Left lung (tissue), 10 donors: ENCODE data around the gene PDP2. TPM values are rescaled to one million over a fixed set of nuclear protein-coding genes. Genes with fewer than 3 reads are reported as not detected.
"Not testable (repeated sequence)": the region's sequence is repeated elsewhere in the genome, so short reads cannot be mapped to it uniquely, and the experiment has no call there.

Experiments
- ATAC-seq: fragments of 200-7000 bp; cut with Tn5 transposase; one replicate; pipeline ENCODE4 v1.9.1; 2020; ENCODE audit warnings: moderate library complexity
- DNase-seq, 4 donors: peaks; one replicate each; pipeline ENCODE4 v3.0.0-alpha.2; 2013 to 2020
- H3K27ac ChIP-seq, 2 donors: fragments of 200-600 bp; sonication (generic) in 1 of 2; one replicate each; pipeline versions ENCODE4 v1.5.0 to v1.8.0; 2020 to 2021
- H3K27me3 ChIP-seq, 2 donors: fragments of 200-600 bp; sonication (generic) in 1 of 2; one replicate each; pipeline versions ENCODE4 v1.5.0 to v1.8.0; 2020 to 2021
- H3K36me3 ChIP-seq, 2 donors: fragments of 200-600 bp; sonication (generic) in 1 of 2; one replicate each; pipeline versions ENCODE4 v1.5.0 to v1.8.0; 2020 to 2021
- H3K4me1 ChIP-seq, 2 donors: fragments of 200-600 bp; one replicate each; pipeline ENCODE4 v1.8.0; 2021
- H3K4me3 ChIP-seq, 2 donors: fragments of 200-600 bp; sonication (generic) in 1 of 2; one replicate each; pipeline versions ENCODE4 v1.5.0 to v1.8.0; 2020 to 2021; ENCODE audit warnings: mild to moderate bottlenecking in 1 of 2
- H3K9me3 ChIP-seq, 2 donors: fragments of 200-600 bp; sonication (generic) in 1 of 2; one replicate each; pipeline versions ENCODE4 v1.5.0 to v1.8.0; 2020 to 2021
- CTCF ChIP-seq, 2 donors: fragments of 200-600 bp; sonication (generic) in 1 of 2; IDR thresholded peaks; one replicate each; pipeline versions ENCODE4 v1.5.0 to v1.8.0; 2021; ENCODE audit warnings: antibody characterized with exemption in 2 of 2
- intact Hi-C, 2 donors: fragments of 100-400 bp; cut with DNase I; formaldehyde crosslinking; loops; one replicate each; pipeline versions ENCODE4 v1.11.2 to v1.14.2; 2022
- polyA plus RNA-seq, 6 donors: library from polyadenylated mRNA; unstranded; fragments of 120-200 nt; gene quantifications; one replicate each; pipeline ENCODE4 v1.2.1, GENCODE V29; 2013; ENCODE audit not compliant: insufficient read length in 6 of 6
- total RNA-seq, 2 donors: library from RNA; stranded (reverse); fragmentation: NEBNext Ultra II Directional; extraction: Animal tissue kit (Norgen Biotek cat#: 25700); gene quantifications; one replicate each; pipeline ENCODE4 v1.2.1, GENCODE V29; 2021
- donor health status: DM: no; HTN: yes; CAD: no.
- donor health status: DM: no; HTN: no; CAD: no.

PDP2 gene
- total and polyA plus RNA-seq, 8 donors: 8.9 to 36.3 (median 9.7) TPM

DNA sequence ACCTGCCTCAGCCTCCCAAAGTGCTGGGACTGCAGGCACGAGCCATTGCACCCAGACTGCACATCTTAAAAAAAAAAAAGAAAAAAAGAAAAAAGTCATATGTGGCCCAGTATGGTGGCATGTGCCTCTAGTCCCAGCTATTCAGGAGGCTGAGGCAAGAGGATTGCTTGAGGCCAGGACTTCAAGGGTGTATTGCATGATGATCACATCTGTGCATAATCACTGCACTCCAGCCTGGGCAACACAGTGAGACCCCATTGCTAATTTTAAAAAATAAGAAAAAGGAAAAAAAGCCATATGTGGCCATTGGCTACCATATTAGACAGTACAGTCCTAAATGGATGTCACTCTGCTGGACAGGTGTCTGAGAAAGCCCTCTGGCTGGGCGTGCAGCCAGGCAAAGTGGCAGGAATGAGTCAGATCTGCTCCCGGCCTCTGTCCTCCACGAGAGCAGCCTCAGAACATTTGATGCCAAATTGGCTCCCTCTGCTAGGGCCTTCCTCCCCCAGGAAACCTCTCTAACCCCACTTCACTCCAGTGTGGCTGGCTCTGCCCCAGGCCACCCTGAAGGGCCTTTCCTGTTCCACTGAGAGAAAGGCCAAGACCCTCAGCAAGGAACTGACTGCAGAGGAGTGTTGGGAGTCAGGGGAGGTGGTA is 21.4 kb upstream of the PDP2 start:
- Histone ChIP-seq H3K4me1 (no peaks in the 10 kb centered on the region), H3K4me3 (no peak overlapping the region), H3K27ac (no peak overlapping the region), H3K27me3 (no peaks in the 10 kb centered on the region), H3K9me3 (no peaks in the 10 kb centered on the region), H3K36me3 (no peaks in the 10 kb centered on the region)
- DNase-seq (peak in 3 of 4 donors; percentile 14 to 86 (median 80)), ATAC-seq (peak; percentile 94)
- intact Hi-C loops: no loop called here
- TF ChIP-seq CTCF (IDR thresholded peaks at IDR 0.05): no peak

DNA sequence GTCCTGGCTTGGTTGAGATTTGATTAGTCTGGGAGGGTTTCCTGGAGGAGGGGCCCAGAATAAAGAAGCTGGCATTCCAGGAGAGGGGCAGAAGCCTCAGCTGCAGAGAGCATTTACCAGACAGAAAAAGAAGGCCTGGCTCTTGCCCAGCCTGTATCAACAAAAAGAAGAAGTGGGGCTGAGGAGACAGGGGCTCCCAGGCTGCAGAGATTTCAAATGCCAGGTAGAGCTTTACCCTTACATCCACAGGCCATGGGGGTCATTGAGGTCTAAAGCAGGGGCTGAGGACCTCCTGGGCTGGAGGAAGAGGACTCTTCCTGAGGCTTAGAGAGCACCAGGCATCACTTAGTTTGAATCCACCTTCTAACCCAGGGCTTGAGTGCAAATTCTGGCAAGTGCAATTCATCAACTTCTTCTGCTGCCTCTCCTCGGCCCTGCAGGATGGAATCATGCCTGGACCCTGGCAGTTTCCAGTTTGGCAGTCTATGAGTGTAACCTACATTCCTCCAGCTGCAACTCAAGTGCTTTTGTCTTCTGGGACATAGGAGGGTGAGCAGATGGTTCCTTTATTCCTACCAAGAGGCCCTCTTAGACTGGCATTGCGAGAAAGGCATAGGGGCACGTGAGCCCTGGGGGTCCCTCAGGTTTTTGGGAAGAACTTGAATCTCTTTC is 20.8 kb upstream of the PDP2 start:
- H3K36me3 ChIP-seq: no peaks in the 10 kb centered on the region
- H3K27me3 ChIP-seq: no peaks in the 10 kb centered on the region
- DNase-seq (no peak), ATAC-seq (peak; percentile 16)
- H3K4me1 ChIP-seq: no peaks in the 10 kb centered on the region
- no peaks in the 10 kb centered on the region for H3K9me3 ChIP-seq
- TF ChIP-seq CTCF (IDR thresholded peaks at IDR 0.05): no peak
- intact Hi-C loops: no loop called here
- H3K27ac ChIP-seq: no peak overlapping the region
- H3K4me3 ChIP-seq: no peak overlapping the region

GRCh38 chr16:66862023-66862520 is 18.2 kb upstream of the PDP2 start:
- Histone ChIP-seq H3K27ac (no peak overlapping the region), H3K36me3 (no peaks in the 10 kb centered on the region), H3K4me1 (no peaks in the 10 kb centered on the region), H3K4me3 (no peak overlapping the region), H3K27me3 (no peaks in the 10 kb centered on the region), H3K9me3 (no peaks in the 10 kb centered on the region)
- DNase-seq (peak in 1 of 4 donors; percentile 14), ATAC-seq (no peak)
- no peak for TF ChIP-seq CTCF (IDR thresholded peaks at IDR 0.05)
- intact Hi-C loops: no loop called here

DNA sequence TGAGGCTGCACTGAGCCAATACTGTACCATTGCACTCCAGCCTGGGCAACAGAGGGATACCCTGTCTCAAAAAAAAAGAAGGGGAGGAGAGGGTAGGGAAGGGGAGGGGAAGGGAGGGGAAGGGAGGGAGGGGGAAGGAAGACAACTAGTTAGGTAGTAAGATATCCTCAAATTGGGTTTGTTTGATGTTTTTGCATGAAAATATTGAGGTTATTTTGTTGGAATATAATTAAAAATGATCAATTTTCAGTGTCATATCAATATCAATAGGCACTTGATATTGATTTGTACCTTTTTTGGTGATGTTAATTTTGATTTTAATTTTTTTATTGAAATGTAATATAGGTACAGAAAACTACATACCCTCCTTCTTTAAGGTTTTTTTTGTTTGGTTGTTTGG is 16.6 kb upstream of the PDP2 start:
- Histone ChIP-seq H3K9me3 (no peaks in the 10 kb centered on the region), H3K36me3 (no peaks in the 10 kb centered on the region), H3K4me1 (no peaks in the 10 kb centered on the region), H3K27ac (no peak overlapping the region), H3K27me3 (no peaks in the 10 kb centered on the region), H3K4me3 (no peak overlapping the region)
- intact Hi-C loops: no loop called here
- no peak for TF ChIP-seq CTCF (IDR thresholded peaks at IDR 0.05)
- no peak for ATAC-seq
- no peak for DNase-seq

DNA sequence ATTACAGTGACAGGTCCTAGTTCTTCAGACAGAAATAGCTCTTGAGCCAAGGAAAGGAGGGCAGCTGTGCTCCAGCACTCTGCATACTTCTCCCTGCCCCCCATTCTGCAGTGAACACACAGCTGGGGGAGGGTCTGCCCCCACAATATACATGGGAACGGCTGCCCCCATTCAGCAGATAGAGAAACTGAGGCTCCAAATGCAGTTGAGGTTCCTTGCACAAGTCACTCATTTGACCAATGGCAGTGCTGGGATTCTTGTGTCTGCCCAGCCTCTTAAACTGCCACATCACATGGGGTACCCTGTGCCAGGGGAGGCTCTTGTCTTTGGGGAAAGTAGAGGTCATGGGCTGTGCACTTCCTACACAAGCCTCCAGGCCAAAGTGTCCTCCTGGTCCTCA is 10.9 kb upstream of the PDP2 start:
- Histone ChIP-seq H3K4me1 (peaks cover 9 to 16% of the 10 kb centered on the region in 2 donors), H3K4me3 (no peak overlapping the region), H3K27ac (no peak overlapping the region), H3K27me3 (no peaks in the 10 kb centered on the region), H3K36me3 (no peaks in the 10 kb centered on the region), H3K9me3 (no peaks in the 10 kb centered on the region)
- no peak for TF ChIP-seq CTCF (IDR thresholded peaks at IDR 0.05)
- DNase-seq (no peak), ATAC-seq (no peak)
- intact Hi-C loops: no loop called here

DNA sequence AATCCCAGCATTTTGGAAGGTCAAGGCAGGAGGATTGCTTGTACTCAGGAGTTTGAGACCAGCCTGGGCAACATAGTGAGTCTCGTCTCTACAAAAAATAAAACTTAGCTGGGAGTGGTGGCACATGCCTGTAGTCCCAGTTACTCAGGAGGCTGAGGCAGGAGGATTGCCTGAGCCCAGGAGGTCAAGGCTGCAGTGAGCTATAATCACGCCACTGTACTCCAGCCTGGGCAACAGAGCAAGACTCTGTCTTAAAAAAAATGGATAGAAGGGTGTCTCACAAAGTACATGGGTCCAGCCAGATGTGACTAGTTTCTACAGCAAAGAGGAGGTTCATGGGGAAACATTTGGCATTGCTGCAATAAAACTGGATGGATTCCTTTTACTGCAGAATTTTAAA is 9.0 kb upstream of the PDP2 start:
- ATAC-seq, H3K27ac ChIP-seq, H3K27me3 ChIP-seq, H3K4me3 ChIP-seq, DNase-seq, H3K9me3 ChIP-seq, intact Hi-C loops, H3K36me3 ChIP-seq: not testable (repeated sequence)
- peaks cover 9 to 20% of the 10 kb centered on the region in 2 donors for H3K4me1 ChIP-seq
